Loucy (cell line): ENCODE results near the gene TFCP2L1.

Source experiments
- EZH2phosphoT487 ChIP-seq: fragments of 200-600 bp; IDR thresholded peaks from 2 replicates; pipeline ENCODE4 v1.6.1; 2018; ENCODE audit warnings: antibody characterized with exemption, mild to moderate bottlenecking, moderate library complexity, borderline replicate concordance
- TF ChIP-seq, protein P1 (sequence below): fragments of 200-600 bp; sonication (generic); conservative IDR thresholded peaks from 2 replicates; pipeline ENCODE4 v1.5.1; 2014; ENCODE audit warnings: mild to moderate bottlenecking, antibody characterized with exemption, low read length

DNA sequence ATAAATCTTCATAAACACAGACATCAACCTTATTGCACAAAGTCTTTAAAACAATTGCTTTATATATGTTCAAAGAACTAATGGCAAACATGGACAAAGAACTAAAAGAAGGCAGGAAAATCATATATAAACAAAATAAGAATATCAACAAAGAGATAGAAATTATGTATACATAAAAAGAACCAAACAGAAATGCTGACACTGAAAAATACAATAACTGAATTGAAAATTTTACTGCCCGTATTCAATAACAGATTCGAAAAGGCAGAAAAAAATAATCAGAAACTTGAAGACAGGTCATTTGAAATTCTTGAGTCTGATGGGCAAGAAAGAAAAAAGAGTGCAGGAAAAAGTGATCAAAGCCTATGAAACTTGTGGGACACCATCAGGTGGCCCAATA, 22.0 kb upstream of the TFCP2L1 start:
- TF ChIP-seq, protein P1, sequence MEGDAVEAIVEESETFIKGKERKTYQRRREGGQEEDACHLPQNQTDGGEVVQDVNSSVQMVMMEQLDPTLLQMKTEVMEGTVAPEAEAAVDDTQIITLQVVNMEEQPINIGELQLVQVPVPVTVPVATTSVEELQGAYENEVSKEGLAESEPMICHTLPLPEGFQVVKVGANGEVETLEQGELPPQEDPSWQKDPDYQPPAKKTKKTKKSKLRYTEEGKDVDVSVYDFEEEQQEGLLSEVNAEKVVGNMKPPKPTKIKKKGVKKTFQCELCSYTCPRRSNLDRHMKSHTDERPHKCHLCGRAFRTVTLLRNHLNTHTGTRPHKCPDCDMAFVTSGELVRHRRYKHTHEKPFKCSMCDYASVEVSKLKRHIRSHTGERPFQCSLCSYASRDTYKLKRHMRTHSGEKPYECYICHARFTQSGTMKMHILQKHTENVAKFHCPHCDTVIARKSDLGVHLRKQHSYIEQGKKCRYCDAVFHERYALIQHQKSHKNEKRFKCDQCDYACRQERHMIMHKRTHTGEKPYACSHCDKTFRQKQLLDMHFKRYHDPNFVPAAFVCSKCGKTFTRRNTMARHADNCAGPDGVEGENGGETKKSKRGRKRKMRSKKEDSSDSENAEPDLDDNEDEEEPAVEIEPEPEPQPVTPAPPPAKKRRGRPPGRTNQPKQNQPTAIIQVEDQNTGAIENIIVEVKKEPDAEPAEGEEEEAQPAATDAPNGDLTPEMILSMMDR, result no peak
- TF ChIP-seq EZH2phosphoT487, result no peak
